Neural crest cell (in vitro differentiated cells): ENCODE measurements around the gene SRGAP3. TPM values are rescaled to one million over a fixed set of nuclear protein-coding genes. Genes with fewer than 3 reads are reported as not detected.

ENCODE experiments used
- DNase-seq: peaks from one replicate; pipeline ENCODE4 v3.0.0; 2021; ENCODE audit warnings: low read depth, mixed read lengths, low spot score
- H3K27ac Mint-ChIP-seq: one replicate; pipeline ENCODE4 v1.8.0; 2021; ENCODE audit warnings: mild to moderate bottlenecking, mixed read lengths; ENCODE audit not compliant: unreplicated experiment
- H3K27me3 Mint-ChIP-seq: 2 replicates; pipeline ENCODE4 v1.8.0; 2021; ENCODE audit warnings: low read depth, mild to moderate bottlenecking, mixed read lengths
- H3K36me3 Mint-ChIP-seq: 2 replicates; pipeline ENCODE4 v1.8.0; 2021; ENCODE audit warnings: low read depth, mild to moderate bottlenecking, mixed read lengths
- H3K4me1 Mint-ChIP-seq: 2 replicates; pipeline ENCODE4 v1.8.0; 2021; ENCODE audit warnings: mixed read lengths
- H3K4me3 Mint-ChIP-seq: one replicate; pipeline ENCODE4 v1.8.0; 2021; ENCODE audit warnings: mild to moderate bottlenecking, mixed read lengths
- H3K9me3 Mint-ChIP-seq: 2 replicates; pipeline ENCODE4 v1.8.0; 2021; ENCODE audit warnings: mixed read lengths
- CTCF ChIP-seq: fragments of 200-600 bp; sonication (generic); conservative IDR thresholded peaks from 2 replicates; pipeline ENCODE4 v1.5.0; 2021; ENCODE audit warnings: antibody characterized with exemption, mild to moderate bottlenecking
- total RNA-seq: library from RNA; stranded (reverse); gene quantifications from 2 replicates; pipeline ENCODE4 v1.2.1, GENCODE V29; 2021

SRGAP3 gene
- total RNA-seq, 1 donor from 2014 or later, result 58.4 TPM

DNA sequence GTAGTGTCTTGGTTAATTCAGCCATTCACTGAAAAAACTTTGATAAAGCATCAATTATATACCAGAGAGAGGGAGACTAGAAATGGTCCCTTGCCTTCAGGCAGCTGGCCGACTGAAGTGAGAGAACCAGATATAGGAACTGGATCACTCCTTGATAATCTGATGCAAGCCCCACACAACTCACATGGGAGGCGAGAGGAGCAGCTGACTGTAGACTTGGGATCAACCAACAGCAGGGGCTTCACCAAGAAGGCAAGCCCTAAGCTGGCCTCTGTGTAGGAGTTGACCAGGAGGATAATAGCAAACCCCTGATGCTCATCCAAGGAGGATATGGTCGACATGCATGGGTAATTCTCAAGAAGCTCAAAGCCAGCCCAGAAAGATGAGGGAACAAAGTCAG, 133.1 kb downstream of the SRGAP3 start:
- peaks cover 16% of the 10 kb centered on the region for H3K36me3 Mint-ChIP-seq
- H3K27me3 Mint-ChIP-seq, result no peaks in the 10 kb centered on the region
- no peak for TF ChIP-seq CTCF
- no peak overlapping the region for H3K4me3 Mint-ChIP-seq
- H3K4me1 Mint-ChIP-seq, result peaks cover 19% of the 10 kb centered on the region
- no peak for DNase-seq
- no peak overlapping the region for H3K27ac Mint-ChIP-seq
- no peaks in the 10 kb centered on the region for H3K9me3 Mint-ChIP-seq

DNA sequence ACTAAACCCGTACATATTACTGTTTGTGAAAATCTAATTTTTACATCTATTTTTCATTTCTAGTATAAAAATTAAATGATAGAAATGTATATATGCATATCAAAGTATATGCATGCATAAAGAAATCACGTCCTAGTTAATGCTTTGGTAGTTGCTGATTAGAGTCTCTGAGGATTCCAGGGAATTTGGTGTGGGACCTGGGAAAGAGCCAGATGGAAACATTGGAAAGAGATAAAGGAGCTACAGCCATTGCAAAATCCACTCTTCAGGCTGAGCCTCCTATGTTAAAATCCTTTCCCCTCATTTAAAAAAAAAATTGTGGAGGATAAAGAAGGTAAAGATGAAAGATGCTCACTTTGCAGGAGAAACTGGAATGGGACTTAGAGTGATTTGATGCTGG, 134.1 kb downstream of the SRGAP3 start:
- no peak for TF ChIP-seq CTCF
- Mint-ChIP-seq H3K27ac (no peak overlapping the region), H3K4me1 (peaks cover 20% of the 10 kb centered on the region), H3K36me3 (peaks cover 21% of the 10 kb centered on the region), H3K4me3 (no peak overlapping the region), H3K9me3 (peaks cover 3% of the 10 kb centered on the region), H3K27me3 (no peaks in the 10 kb centered on the region)
- no peak for DNase-seq

DNA sequence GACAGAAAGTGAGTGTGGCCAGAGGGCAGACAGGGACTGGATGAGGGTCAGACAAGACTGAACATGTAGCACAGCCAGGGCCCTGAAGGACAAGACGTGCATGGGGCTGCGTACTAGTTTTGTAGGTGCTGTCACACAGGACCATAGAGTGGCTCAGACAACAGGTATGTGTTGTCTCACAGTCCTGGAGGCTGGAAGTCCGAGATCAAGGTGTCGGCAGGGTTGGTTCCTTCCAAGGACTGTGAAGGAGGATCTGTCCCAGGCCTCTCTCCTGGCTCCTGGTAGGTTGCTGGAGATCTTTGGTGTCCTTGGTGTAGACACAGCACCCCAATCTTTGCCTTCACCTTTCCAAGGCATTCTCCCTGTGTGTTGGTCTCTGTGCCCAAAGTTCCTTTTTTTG, 136.4 kb downstream of the SRGAP3 start:
- peaks cover 3% of the 10 kb centered on the region for H3K9me3 Mint-ChIP-seq
- no peaks in the 10 kb centered on the region for H3K27me3 Mint-ChIP-seq
- no peak for TF ChIP-seq CTCF
- H3K4me1 Mint-ChIP-seq, result peaks cover 23% of the 10 kb centered on the region
- no peak for DNase-seq
- peaks cover 23% of the 10 kb centered on the region for H3K36me3 Mint-ChIP-seq
- no peak overlapping the region for H3K27ac Mint-ChIP-seq
- H3K4me3 Mint-ChIP-seq, result no peak overlapping the region

DNA sequence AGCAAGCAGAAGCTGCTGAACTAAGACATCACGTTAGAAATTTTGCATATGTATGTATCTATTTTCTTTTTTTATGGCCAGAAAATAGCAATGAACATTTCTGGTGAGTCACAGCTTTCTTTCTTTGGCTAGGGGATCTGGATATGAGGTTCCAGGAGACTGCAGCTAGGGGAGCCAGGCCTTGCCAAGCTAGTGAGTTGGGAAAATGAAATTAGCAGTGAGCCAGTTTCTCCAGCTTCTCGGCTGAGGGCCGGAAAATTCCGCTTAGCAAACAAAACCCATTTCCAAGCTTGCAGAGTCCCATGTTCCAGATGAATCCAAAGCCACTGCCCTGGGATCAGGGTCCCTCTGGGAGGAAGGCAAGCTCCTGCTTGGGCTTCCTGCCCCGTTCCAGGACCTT, 137.6 kb downstream of the SRGAP3 start:
- no peak for TF ChIP-seq CTCF
- Mint-ChIP-seq H3K27ac (no peak overlapping the region), H3K27me3 (no peaks in the 10 kb centered on the region), H3K9me3 (peaks cover 3% of the 10 kb centered on the region), H3K36me3 (peaks cover 26% of the 10 kb centered on the region), H3K4me3 (no peak overlapping the region), H3K4me1 (peaks cover 23% of the 10 kb centered on the region)
- no peak for DNase-seq

- Mint-ChIP-seq H3K27ac (no peak overlapping the region), H3K9me3 (peaks cover 3% of the 10 kb centered on the region), H3K27me3 (no peaks in the 10 kb centered on the region), H3K4me3 (no peak overlapping the region), H3K4me1 (peaks cover 23% of the 10 kb centered on the region), H3K36me3 (peaks cover 26% of the 10 kb centered on the region)
- no peak for DNase-seq
- no peak for TF ChIP-seq CTCF
Observed at GRCh38 chr3:9111417-9111816, 138.0 kb downstream of the SRGAP3 start.

- peaks cover 26% of the 10 kb centered on the region for H3K36me3 Mint-ChIP-seq
- H3K9me3 Mint-ChIP-seq, result peaks cover 3% of the 10 kb centered on the region
- H3K27me3 Mint-ChIP-seq, result no peaks in the 10 kb centered on the region
- no peak overlapping the region for H3K4me3 Mint-ChIP-seq
- no peak for DNase-seq
- peaks cover 24% of the 10 kb centered on the region for H3K4me1 Mint-ChIP-seq
- no peak overlapping the region for H3K27ac Mint-ChIP-seq
- TF ChIP-seq CTCF, result no peak
Observed at GRCh38 chr3:9110802-9111201, 138.6 kb downstream of the SRGAP3 start.
